BLaER1 (cell line): Measurements from ENCODE around the gene DGCR8.

Source experiments
- H3K27ac ChIP-seq: shearing (Covaris generic); formaldehyde crosslinking; 2 replicates; pipeline ENCODE4 v1.8.1; 2022
- H3K27me3 ChIP-seq: shearing (Covaris generic); formaldehyde crosslinking; 2 replicates; pipeline ENCODE4 v1.8.1; 2022
- H3K36me3 ChIP-seq: shearing (Covaris generic); formaldehyde crosslinking; 2 replicates; pipeline ENCODE4 v1.8.1; 2022
- H3K4me1 ChIP-seq: shearing (Covaris generic); formaldehyde crosslinking; 2 replicates; pipeline ENCODE4 v1.8.1; 2022
- H3K4me2 ChIP-seq: shearing (Covaris generic); formaldehyde crosslinking; 2 replicates; pipeline ENCODE4 v1.8.1; 2022
- H3K4me3 ChIP-seq: shearing (Covaris generic); formaldehyde crosslinking; 2 replicates; pipeline ENCODE4 v1.8.1; 2022
- H3K9ac ChIP-seq: shearing (Covaris generic); formaldehyde crosslinking; 2 replicates; pipeline ENCODE4 v1.8.1; 2022
- H3K9me3 ChIP-seq: shearing (Covaris generic); formaldehyde crosslinking; 2 replicates; pipeline ENCODE4 v1.8.1; 2022
- H4K20me1 ChIP-seq: shearing (Covaris generic); formaldehyde crosslinking; 2 replicates; pipeline ENCODE4 v1.8.1; 2022
- Cebpa-rat ChIP-seq: shearing (Covaris generic); IDR thresholded peaks from 2 replicates; pipeline ENCODE4 v1.8.1; 2022

Gene DGCR8

GRCh38 chr22:20149257-20150250 lies 69.5 kb downstream of the DGCR8 start:
- Histone ChIP-seq H3K4me3 (peak overlapping the region; percentile 20; the same call in 1 of the 2 replicates), H3K4me2 (peak overlapping the region; percentile 94), H3K36me3 (peaks cover 14% of the 10 kb centered on the region), H3K9me3 (no peaks in the 10 kb centered on the region), H3K9ac (no peak overlapping the region), H3K4me1 (peaks cover 88% of the 10 kb centered on the region), H3K27me3 (no peaks in the 10 kb centered on the region), H3K27ac (peak overlapping the region; percentile 79), H4K20me1 (peaks cover 18% of the 10 kb centered on the region)
- no peak for TF ChIP-seq Cebpa-rat

- Histone ChIP-seq H3K27ac (peak within 1 kb of the TSS; percentile 98), H3K4me2 (peak within 1 kb of the TSS; percentile 97), H4K20me1 (peaks cover 14% of the 10 kb centered on the region), H3K9ac (0 out of 2 replicates have a peak within 1 kb of the TSS, but pooled peaks have one; percentile 24), H3K36me3 (peaks cover 3% of the 10 kb centered on the region; the same call in 1 of the 2 replicates), H3K4me3 (peak within 1 kb of the TSS; percentile 20; the same call in 1 of the 2 replicates), H3K27me3 (no peaks in the 10 kb centered on the region), H3K9me3 (no peaks in the 10 kb centered on the region), H3K4me1 (peaks cover 97% of the 10 kb centered on the region)
- TF ChIP-seq Cebpa-rat, result no peak
Measured at GRCh38 chr22:20150381-20151275, 70.6 kb downstream of the DGCR8 start, which contains the start of gene CCDC188. Gene CCDC188, minus strand, starts transcription at chr22:20151055. Its CDS starts 69 bp downstream, at chr22:20150986.

DNA sequence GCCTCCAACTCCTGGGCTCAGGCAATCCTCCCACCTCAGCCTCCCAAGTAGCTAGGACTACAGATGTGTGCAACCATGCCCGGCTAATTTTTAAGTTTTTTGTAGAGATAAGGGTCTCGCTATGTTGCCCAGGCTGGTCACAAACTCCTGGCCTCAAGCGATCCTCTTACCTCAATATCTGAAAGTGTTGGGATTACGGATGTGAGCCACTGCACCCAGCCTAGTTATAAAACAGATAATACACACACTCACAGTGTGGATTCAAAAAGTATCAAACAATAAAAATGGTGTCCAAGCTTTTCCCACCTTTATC lies 71.2 kb downstream of the DGCR8 start:
- H4K20me1 ChIP-seq, result peaks cover 10% of the 10 kb centered on the region
- H3K27me3 ChIP-seq, result no peaks in the 10 kb centered on the region
- no peak for TF ChIP-seq Cebpa-rat
- no peak overlapping the region for H3K4me3 ChIP-seq
- peak overlapping the region; percentile 78 for H3K4me2 ChIP-seq
- H3K36me3 ChIP-seq, result no peaks in the 10 kb centered on the region
- H3K27ac ChIP-seq, result peak overlapping the region; percentile 35; the same call in 1 of the 2 replicates
- H3K9me3 ChIP-seq, result no peaks in the 10 kb centered on the region
- H3K4me1 ChIP-seq, result peaks cover 97% of the 10 kb centered on the region
- no peak overlapping the region for H3K9ac ChIP-seq

- Histone ChIP-seq H3K9me3 (no peaks in the 10 kb centered on the region), H3K4me1 (peaks cover 97% of the 10 kb centered on the region), H3K27ac (peak overlapping the region; percentile 98), H3K27me3 (no peaks in the 10 kb centered on the region), H3K9ac (peak overlapping the region; percentile 43), H3K36me3 (no peaks in the 10 kb centered on the region), H3K4me2 (peak overlapping the region; percentile 97; the same call in 1 of the 2 replicates), H4K20me1 (no peaks in the 10 kb centered on the region), H3K4me3 (no peak overlapping the region)
- TF ChIP-seq Cebpa-rat, result no peak
Measured at GRCh38 chr22:20152464-20152890, 72.4 kb downstream of the DGCR8 start.

DNA sequence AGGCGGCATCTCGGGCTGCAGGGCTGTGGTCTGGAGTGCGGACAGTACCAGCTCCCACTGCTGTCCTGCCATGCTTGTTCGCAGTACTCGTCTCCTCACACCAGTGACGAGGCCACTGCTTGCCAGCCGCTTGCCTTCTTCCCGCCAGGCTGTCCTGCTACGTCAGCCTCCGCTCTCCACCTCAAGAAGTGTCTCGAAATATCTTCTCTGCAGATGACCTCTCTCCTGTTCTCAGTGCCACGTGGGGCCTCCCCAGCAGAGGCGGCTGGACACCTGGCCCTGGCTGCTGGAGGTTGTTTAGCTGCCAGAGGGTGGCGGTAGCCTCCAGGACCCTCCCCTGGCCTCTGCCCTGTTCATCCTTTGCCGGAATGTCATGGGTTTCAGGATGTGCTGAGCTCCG lies 73.9 kb downstream of the DGCR8 start:
- TF ChIP-seq Cebpa-rat, result no peak
- H3K9me3 ChIP-seq, result no peaks in the 10 kb centered on the region
- peak overlapping the region; percentile 67; the same call in 1 of the 2 replicates for H3K4me3 ChIP-seq
- peak overlapping the region; percentile 85 for H3K9ac ChIP-seq
- H3K4me1 ChIP-seq, result peaks cover 97% of the 10 kb centered on the region
- peak overlapping the region; percentile 98 for H3K27ac ChIP-seq
- no peaks in the 10 kb centered on the region for H4K20me1 ChIP-seq
- no peaks in the 10 kb centered on the region for H3K36me3 ChIP-seq
- H3K4me2 ChIP-seq, result peak overlapping the region; percentile 97
- H3K27me3 ChIP-seq, result no peaks in the 10 kb centered on the region

DNA sequence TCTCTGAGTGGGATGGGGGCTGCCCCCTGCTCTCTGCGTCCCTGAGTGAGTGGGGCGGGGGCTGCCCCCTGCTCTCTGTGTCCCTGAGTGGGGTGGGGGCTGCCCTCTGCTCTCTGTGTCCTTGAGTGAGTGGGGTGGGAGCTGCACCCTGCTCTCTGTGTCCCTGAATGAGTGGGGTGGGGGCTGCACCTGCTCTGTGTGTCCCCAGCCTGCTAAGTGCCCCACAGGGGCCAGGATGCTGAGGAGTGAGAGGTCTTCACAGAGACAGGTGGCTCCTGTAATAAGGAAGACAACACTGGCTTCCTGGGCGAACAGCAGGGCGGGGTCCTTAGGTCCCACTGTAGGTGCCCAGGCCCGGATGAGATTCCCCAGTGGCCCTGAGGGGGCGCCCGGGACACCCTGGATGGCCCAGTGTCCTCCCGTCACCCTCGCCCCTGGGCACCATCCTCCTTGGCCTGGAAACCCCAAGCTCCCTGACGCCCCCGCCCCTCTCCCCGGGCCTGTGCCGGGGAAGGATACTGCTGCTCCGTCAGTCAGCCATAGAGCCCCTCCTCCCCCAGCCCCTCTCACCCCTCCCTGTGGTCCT lies 74.7 kb downstream of the DGCR8 start:
- H3K4me2 ChIP-seq, result peak overlapping the region; percentile 97
- no peaks in the 10 kb centered on the region for H4K20me1 ChIP-seq
- H3K9ac ChIP-seq, result peak overlapping the region; percentile 85
- H3K27ac ChIP-seq, result peak overlapping the region; percentile 98
- no peak for TF ChIP-seq Cebpa-rat
- peak overlapping the region; percentile 67 for H3K4me3 ChIP-seq
- peaks cover 97% of the 10 kb centered on the region for H3K4me1 ChIP-seq
- H3K36me3 ChIP-seq, result no peaks in the 10 kb centered on the region
- no peaks in the 10 kb centered on the region for H3K9me3 ChIP-seq
- H3K27me3 ChIP-seq, result no peaks in the 10 kb centered on the region

DNA sequence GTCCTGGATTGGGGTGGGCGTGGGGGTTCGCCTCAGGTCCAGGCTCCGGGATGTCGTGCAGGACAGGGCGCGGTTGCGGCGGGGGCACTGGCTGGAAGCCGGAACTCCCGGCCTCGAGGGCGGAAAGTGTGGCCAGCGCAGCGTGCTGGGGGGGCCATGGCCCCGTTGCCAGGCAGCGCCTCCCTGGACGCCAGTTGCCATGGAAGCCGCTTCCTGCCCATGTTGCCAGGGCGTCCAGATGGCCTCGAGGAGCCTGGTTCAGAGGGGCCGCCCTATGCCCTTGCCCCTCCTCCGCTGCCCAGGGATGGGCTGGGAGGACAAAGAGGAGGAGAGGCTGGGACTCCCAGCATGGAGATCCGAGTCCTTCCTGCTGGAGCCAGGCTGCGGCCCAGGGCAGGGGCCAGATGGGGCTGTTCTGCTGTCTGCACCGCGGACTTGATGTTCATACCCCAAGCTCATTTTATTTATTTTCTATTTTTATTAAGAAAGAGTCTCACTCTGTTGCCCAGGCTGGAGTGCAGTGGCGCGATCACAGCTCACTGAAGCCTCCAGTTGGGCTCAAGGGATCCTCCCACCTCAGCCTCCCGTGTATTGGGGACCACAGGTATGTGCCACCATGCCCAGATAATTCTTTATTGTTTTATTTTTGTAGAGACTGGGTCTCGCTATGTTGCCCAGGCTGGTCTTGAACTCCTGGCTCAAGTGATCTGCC lies 75.4 kb downstream of the DGCR8 start:
- H3K4me3 ChIP-seq, result peak overlapping the region; percentile 67
- peak overlapping the region; percentile 85 for H3K9ac ChIP-seq
- no peaks in the 10 kb centered on the region for H4K20me1 ChIP-seq
- H3K9me3 ChIP-seq, result no peaks in the 10 kb centered on the region
- peak overlapping the region; percentile 98 for H3K27ac ChIP-seq
- no peaks in the 10 kb centered on the region for H3K27me3 ChIP-seq
- TF ChIP-seq Cebpa-rat, result no peak
- peaks cover 98% of the 10 kb centered on the region for H3K4me1 ChIP-seq
- H3K36me3 ChIP-seq, result no peaks in the 10 kb centered on the region
- peak overlapping the region; percentile 97 for H3K4me2 ChIP-seq

- no peak for TF ChIP-seq Cebpa-rat
- Histone ChIP-seq H3K36me3 (no peaks in the 10 kb centered on the region), H3K9me3 (no peaks in the 10 kb centered on the region), H3K4me2 (peak overlapping the region; percentile 97), H4K20me1 (no peaks in the 10 kb centered on the region), H3K27me3 (no peaks in the 10 kb centered on the region), H3K4me1 (peaks cover 98% of the 10 kb centered on the region), H3K4me3 (peak overlapping the region; percentile 67), H3K27ac (peak overlapping the region; percentile 98), H3K9ac (peak overlapping the region; percentile 85)
Measured at GRCh38 chr22:20156042-20156389, 76.0 kb downstream of the DGCR8 start.
